Endodermal cell (in vitro differentiated cells): ENCODE measurements around the gene SSH2. TPM values are rescaled to one million over a fixed set of nuclear protein-coding genes. Genes with fewer than 3 reads are reported as not detected.
A peak's percentile ranks its signal among the peaks of the same experiment; 100 is the strongest.

ENCODE experiments used
- DNase-seq: peaks from one replicate; pipeline ENCODE4 v3.0.0-alpha.2; 2017
- H3K27ac ChIP-seq: 2 replicates; pipeline ENCODE4 v1.5.1; 2013; ENCODE audit warnings: mild to moderate bottlenecking, low read depth, low read length, moderate library complexity
- H3K27me3 ChIP-seq: 2 replicates; pipeline ENCODE4 v1.6.1; 2013; ENCODE audit warnings: mild to moderate bottlenecking, low read length, moderate library complexity; ENCODE audit not compliant: insufficient read depth, control insufficient read depth, poor library complexity, severe bottlenecking
- H3K36me3 ChIP-seq: 2 replicates; pipeline ENCODE4 v1.7.0; 2013; ENCODE audit warnings: mild to moderate bottlenecking, low read length, moderate library complexity; ENCODE audit not compliant: control insufficient read depth, insufficient read depth
- H3K4me1 ChIP-seq: one replicate; pipeline ENCODE4 v1.7.0; 2013; ENCODE audit warnings: low read length; ENCODE audit not compliant: control insufficient read depth, insufficient read depth
- H3K4me3 ChIP-seq: 2 replicates; pipeline ENCODE4 v1.5.1; 2013; ENCODE audit warnings: mild to moderate bottlenecking, low read length, moderate library complexity
- H3K9ac ChIP-seq: 2 replicates; pipeline ENCODE4 v1.6.1; 2013; ENCODE audit warnings: mild to moderate bottlenecking, low read length, moderate library complexity; ENCODE audit not compliant: poor library complexity, severe bottlenecking; ENCODE audit errors: extremely low read depth
- H3K9me3 ChIP-seq: 2 replicates; pipeline ENCODE4 v1.6.1; 2013; ENCODE audit warnings: mild to moderate bottlenecking, low read length, moderate library complexity; ENCODE audit not compliant: control insufficient read depth
- H3K27ac Mint-ChIP-seq: 2 replicates; pipeline ENCODE4 v1.8.0; 2020; ENCODE audit warnings: mixed read lengths
- H3K27me3 Mint-ChIP-seq: 2 replicates; pipeline ENCODE4 v1.8.0; 2021; ENCODE audit warnings: mild to moderate bottlenecking, mixed read lengths; ENCODE audit not compliant: insufficient read depth
- H3K36me3 Mint-ChIP-seq: 2 replicates; pipeline ENCODE4 v1.8.0; 2020; ENCODE audit warnings: low read depth, mixed read lengths
- H3K4me1 Mint-ChIP-seq: 2 replicates; pipeline ENCODE4 v1.8.0; 2020; ENCODE audit warnings: mixed read lengths
- H3K4me3 Mint-ChIP-seq: 2 replicates; pipeline ENCODE4 v1.8.0; 2020; ENCODE audit warnings: mild to moderate bottlenecking, moderate library complexity, mixed read lengths
- H3K9me3 Mint-ChIP-seq: 2 replicates; pipeline ENCODE4 v1.8.0; 2020; ENCODE audit warnings: mild to moderate bottlenecking, mixed read lengths
- CTCF ChIP-seq: fragments of 200-600 bp; sonication (generic); conservative IDR thresholded peaks from 2 replicates; pipeline ENCODE4 v1.5.0; 2021; ENCODE audit warnings: antibody characterized with exemption, mild to moderate bottlenecking
- WGBS, 2 experiments: methylation state at CpG; one replicate each; pipeline versions ENCODE4 v1.1.5 to v1.1.7; 2013; ENCODE audit warnings: missing lambda C conversion rate in 2 of 2, mixed read lengths in 1 of 2; ENCODE audit not compliant: insufficient coverage in 1 of 2, insufficient read length in 1 of 2; 5-methylcytosine and 5-hydroxymethylcytosine counted together
- total RNA-seq, 2 donors: library from RNA; stranded (reverse); fragmentation: NEBNext Ultra II Directional in 1 of 2; extraction: Animal tissue kit (Norgen Biotek cat#: 25700) in 1 of 2; gene quantifications; 2 replicates in 1 of 2; 3 replicates in 1 of 2; pipeline ENCODE4 v1.2.1, GENCODE V29; 2021

The SSH2 gene
- total RNA-seq, 2 donors from 2014 or later: 11.3 to 13.5 TPM

- Histone ChIP-seq H3K27ac (no peak within 1 kb of the TSS), H3K9me3 (no peaks in the 10 kb centered on the region)
Observed at GRCh38 chr17:29622337-29623282, 307.4 kb downstream of the SSH2 start, which contains the start of gene CORO6. Gene CORO6 (minus strand): TSS chr17:29622912. CDS start chr17:29621421, 1,491 bp downstream.

GRCh38 chr17:29621751-29622194, 308.3 kb downstream of the SSH2 start:
- H3K36me3 Mint-ChIP-seq: no peaks in the 10 kb centered on the region
- 72 to 78% methylated on average over 7 to 8 of the region's 8 CpGs for WGBS, 2 experiments
- H3K9me3 Mint-ChIP-seq: no peaks in the 10 kb centered on the region
- no peak overlapping the region for H3K27ac Mint-ChIP-seq
- peaks cover 4% of the 10 kb centered on the region for H3K4me1 Mint-ChIP-seq
- no peaks in the 10 kb centered on the region for H3K9me3 ChIP-seq
- TF ChIP-seq CTCF: no peak
- H3K4me3 Mint-ChIP-seq: peak overlapping the region; percentile 65
- no peak overlapping the region for H3K27ac ChIP-seq
- H3K4me1 ChIP-seq: peaks cover 2% of the 10 kb centered on the region
- H3K9ac ChIP-seq: no peak overlapping the region
- H3K36me3 ChIP-seq: no peaks in the 10 kb centered on the region
- peak; percentile 48 for DNase-seq
- no peak overlapping the region for H3K4me3 ChIP-seq
- H3K27me3 ChIP-seq: peaks cover 82% of the 10 kb centered on the region
- H3K27me3 Mint-ChIP-seq: peaks cover 82% of the 10 kb centered on the region

More at GRCh38 chr17:29622337-29623282, 307.4 kb downstream of the SSH2 start, which contains the start of gene CORO6:
- no peaks in the 10 kb centered on the region for H3K9me3 Mint-ChIP-seq
- Histone ChIP-seq H3K4me3 (peak within 1 kb of the TSS; percentile 82), H3K27me3 (peaks cover 73% of the 10 kb centered on the region), H3K4me1 (peaks cover 2% of the 10 kb centered on the region), H3K36me3 (no peaks in the 10 kb centered on the region), H3K9ac (peak within 1 kb of the TSS; percentile 41)
- H3K4me3 Mint-ChIP-seq: peak within 1 kb of the TSS; percentile 65
- TF ChIP-seq CTCF: no peak
- no peaks in the 10 kb centered on the region for H3K36me3 Mint-ChIP-seq
- DNase-seq: peak; percentile 97
- H3K27me3 Mint-ChIP-seq: peaks cover 74% of the 10 kb centered on the region
- WGBS, 2 experiments: 3% methylated on average over 33 to 77 of the region's 77 CpGs
- H3K4me1 Mint-ChIP-seq: peaks cover 4% of the 10 kb centered on the region
- peak within 1 kb of the TSS; percentile 70 for H3K27ac Mint-ChIP-seq

- H3K9ac ChIP-seq: no peak overlapping the region
- peaks cover 90% of the 10 kb centered on the region for H3K27me3 ChIP-seq
- H3K27ac ChIP-seq: no peak overlapping the region
- no peaks in the 10 kb centered on the region for H3K9me3 ChIP-seq
- Mint-ChIP-seq H3K4me3 (no peak overlapping the region), H3K36me3 (no peaks in the 10 kb centered on the region), H3K4me1 (peaks cover 4% of the 10 kb centered on the region), H3K9me3 (no peaks in the 10 kb centered on the region), H3K27me3 (peaks cover 90% of the 10 kb centered on the region), H3K27ac (no peak overlapping the region)
- no peak overlapping the region for H3K4me3 ChIP-seq
- no peaks in the 10 kb centered on the region for H3K36me3 ChIP-seq
- WGBS, 2 experiments: 95% methylated on average over 10 to 12 of the region's 12 CpGs
- peaks cover 2% of the 10 kb centered on the region for H3K4me1 ChIP-seq
- DNase-seq: peak; percentile 54
- no peak for TF ChIP-seq CTCF
Observed at GRCh38 chr17:29620779-29621500, 309.1 kb downstream of the SSH2 start.
